SHP77 (cell line): ENCODE data around the gene NFKBIE.

Experiments used
- DNase-seq, 2 experiments: peaks; one replicate each; lab custom pipeline; 2025; lab: John Stamatoyannopoulos, UW

NFKBIE gene

DNA sequence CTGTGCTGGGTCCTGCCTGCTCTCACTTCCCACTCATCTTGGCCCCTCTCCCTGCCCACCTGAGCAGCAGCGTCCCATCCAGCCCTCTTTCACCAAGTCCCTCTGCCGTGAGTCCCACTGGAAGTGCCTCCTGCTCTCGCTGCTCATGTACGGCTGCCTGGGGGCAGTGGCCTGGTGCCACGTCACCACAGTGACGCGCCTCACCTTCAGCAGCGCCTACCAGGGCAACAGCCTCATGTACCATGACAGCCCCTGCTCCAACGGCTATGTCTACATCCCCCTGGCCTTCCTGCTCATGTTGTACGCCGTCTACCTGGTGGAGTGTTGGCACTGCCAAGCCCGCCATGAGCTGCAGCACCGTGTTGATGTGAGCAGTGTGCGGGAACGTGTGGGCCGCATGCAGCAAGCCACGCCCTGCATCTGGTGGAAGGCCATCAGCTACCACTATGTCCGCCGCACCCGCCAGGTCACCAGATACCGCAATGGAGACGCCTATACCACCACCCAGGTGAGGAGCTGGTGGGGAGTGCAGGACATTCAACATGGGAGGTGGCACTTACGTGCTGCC lies 7.7 kb upstream of the NFKBIE start:
- DNase-seq: no peak

DNA sequence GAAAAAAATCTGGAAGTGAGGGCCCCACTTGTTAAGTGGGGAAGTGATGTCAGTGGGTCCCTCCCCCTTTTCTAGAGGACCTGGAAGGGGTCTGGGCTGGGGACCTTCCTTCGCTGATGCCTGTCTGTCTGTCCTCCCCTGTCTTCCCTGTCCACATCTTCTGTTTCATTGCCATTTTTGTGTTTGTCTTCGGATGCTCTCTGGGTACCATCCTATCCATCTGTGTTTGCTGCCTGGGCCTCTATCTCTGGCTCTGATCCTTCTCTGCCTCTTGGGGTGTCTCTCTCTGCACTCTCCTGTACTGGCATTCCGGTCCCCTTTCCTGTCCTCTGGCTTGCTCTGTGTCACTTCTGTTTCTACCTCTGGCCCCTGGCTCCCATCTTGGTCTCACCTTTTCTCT lies 7.2 kb upstream of the NFKBIE start:
- DNase-seq: no peak

DNA sequence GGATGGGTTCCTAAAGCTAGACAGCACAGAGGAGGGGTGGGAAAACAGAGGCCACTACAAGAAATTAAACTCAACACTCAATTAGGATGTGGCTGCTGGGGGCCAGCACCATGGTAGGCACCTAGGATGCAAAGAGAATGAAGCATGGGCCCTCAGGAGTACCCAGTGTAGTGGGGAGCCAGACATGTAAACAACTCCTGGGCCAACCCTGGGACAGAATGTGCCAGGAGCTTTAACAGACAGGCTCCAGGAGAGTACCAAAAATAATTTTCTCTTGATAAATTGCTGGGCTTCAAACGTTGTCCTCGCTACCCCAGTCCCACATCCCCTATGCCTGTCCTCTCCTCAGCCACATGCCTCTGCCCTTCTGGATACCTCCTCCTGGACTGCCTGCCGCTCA lies 6.6 kb upstream of the NFKBIE start:
- DNase-seq: no peak

DNA sequence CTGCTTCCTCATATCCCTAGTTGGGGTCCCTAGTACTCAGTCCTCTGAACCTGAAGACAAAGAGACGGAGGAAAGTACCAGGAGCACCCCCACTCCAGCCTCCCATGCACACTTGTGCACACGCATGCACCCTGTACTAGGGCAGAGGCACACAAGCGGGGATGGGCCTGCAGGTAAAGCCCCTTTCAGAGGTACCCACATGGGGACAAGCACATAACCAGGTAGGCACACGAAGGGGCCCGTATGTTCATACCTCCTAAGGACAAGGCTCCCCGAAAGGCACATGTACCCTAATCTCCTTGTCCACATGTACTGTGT lies 6.0 kb upstream of the NFKBIE start:
- no peak for DNase-seq

DNA sequence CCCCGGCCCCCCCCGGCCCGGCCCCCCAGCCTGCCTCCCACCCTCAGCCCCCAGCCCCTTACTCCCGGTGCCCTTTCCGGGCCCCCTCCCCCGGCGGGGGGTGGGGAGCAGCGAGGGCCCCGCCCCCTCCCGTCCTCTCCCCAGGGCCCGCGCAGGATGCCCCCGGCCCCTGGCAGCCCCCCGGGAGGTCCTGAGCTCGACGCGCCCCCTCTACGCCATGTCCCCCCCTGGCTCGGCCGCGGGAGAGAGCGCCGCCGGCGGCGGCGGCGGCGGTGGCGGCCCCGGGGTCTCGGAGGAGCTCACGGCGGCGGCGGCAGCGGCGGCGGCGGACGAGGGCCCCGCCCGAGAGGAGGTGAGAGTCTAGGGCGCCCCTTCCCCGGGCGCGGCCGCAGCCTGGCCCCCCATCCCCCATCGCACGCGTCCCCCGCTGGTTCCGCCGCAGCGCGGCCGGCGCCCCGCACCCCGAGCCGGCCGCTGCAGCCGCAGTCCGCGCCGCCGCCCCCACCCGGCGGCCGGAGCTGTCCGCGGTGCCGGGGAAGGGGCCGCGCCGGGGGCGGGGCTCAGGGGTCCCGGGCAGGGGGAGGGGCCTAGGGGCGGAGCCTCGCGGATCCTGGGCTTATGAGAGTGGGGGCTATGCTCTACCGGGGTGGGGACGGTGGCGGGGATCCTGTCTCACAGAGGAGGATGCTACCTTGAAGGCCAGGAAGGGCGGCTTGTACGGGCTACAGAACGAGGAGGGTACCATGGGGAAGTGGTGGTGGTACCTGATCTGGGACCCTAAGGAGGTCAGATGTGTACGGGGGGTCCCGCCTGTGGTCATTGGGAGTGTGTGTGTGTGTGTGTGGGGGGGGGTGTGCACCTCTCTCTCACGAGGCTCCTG lies 5.4 kb upstream of the NFKBIE start:
- no peak for DNase-seq

DNA sequence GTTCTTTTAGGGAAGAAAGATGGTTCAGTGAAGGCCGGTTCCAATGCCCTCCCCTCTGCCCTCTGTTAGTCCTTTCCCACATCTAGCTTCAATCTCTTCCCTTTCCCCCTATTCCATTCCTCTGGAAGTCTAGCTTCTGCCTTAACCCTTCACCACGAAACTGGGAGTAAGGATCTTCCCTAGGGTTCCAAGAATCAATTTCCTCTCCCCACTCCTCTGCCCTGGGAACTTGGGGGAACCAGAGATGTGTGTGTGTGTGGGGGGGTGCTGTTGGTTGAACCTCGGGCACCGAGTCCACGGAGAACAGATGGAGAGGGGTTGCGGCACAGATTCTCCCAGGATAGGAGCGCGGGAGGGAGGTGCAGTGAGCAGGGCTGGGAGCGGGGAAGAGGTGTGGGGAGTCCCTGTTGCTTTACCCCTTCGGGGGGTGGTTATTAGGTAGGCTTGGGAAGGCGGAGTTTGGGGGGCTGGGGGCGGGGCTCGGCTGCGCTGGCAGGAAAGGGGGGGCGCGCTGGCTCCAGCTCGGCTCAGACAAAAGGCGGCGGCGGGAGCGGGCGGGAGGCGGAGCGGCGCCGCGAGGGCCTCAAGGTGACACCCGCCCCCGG lies 4.7 kb upstream of the NFKBIE start, which contains the start of gene TMEM151B:
TMEM151B (plus strand) TSS at position 530 of the 605 bp plus-strand sequence. CDS start 293 bp downstream, outside the sequence.
- no peak for DNase-seq

DNA sequence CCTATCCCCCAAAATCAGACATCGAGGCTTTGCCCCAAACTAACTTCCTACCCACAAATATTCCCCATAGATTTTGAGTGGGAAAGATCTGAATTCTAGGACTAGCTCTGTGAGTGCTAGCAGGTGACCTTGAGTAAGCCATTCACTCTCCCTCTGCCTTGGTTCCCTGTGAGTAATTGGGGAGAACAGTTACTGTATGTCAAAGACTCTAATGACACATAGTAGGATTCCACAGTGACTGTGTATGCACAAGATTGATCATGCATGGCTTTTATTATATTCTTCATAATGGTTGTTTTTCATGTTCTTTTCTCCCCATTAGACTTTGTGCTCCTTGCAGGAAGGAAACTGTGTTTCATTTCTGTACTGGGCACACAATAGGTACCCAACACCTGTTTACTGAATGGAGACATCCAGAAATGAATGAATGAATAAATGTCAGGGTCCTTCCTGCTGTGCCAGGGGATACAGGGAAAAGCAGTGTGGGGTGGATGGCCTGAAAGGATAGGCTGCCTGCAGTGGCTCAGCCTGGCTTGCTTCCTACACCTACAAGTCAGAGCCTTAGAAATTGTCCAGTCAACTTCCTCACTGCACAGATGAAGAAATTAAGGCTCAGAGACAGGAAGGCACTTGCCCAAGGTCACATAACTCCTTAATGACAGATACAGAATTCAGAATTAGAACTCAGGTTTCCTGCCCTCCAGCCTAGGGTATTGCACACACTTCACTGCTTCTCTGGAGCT lies 4.0 kb upstream of the NFKBIE start:
- no peak for DNase-seq

DNA sequence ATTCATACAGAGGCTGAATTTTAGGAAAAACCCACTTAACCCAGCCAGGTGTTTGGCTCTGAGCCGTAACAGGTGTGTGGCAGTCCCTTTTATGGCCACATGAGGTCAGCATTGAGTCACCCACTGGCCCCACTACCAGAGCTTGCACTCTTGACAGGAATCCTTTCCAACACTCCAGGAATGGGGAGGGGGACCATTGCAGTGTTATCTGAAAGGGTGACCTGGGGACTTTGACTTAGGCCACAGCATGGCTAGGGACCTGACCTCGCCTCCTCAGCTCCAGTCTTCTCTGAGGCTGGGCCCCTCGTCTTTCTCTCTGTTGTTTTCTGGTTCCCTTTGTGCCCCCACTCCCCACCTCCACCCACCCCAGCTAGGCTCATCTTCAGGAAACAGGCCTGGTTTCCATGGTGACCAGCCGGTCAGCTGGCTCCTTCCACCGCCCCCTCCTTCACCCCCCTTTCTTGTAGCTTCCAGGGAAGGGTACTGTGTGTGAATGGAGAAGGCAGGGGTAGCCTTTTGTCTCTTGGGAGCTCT lies 2.8 kb upstream of the NFKBIE start:
- peak; percentile 28 to 45 for DNase-seq

DNA sequence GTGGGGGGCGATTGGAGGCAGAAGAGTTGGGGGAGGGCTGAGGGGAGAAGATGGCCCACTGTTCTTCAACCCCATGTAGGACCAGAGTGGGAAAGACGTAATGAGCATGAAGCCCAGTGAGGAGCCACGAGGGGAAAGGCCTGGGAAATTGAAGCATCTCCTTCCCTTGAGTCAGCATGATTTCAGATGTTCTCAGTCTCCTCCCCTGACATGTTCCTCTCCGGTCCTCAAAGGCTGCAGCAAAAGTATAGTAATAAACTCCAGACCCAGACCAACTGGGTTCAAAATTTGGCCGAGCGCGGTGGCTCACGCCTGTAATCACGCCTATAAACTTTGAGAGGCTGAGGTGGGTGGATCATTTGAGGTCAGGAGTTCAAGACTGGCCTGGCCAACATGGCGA lies 1.9 kb upstream of the NFKBIE start:
- no peak for DNase-seq

DNA sequence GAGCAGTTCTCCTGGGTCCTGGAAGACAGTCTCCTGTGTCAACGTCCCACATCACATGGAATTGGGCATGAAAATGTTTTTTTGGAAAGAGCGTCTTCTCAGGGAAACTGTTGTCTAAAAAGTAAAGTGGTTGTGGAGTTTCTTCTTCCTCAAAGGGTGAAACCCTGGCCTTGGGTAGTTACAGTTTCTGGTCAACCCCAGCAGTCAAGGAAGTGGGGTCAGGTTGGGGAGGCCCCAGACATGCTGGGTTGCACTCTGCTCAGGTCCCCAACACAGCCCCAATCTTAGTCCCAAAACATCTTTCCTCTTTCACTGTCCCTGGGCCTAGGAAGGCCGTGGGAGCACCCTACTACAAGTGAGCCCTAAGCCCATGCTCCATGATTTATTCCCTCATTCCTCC lies 996 bp upstream of the NFKBIE start:
- DNase-seq: no peak

DNA sequence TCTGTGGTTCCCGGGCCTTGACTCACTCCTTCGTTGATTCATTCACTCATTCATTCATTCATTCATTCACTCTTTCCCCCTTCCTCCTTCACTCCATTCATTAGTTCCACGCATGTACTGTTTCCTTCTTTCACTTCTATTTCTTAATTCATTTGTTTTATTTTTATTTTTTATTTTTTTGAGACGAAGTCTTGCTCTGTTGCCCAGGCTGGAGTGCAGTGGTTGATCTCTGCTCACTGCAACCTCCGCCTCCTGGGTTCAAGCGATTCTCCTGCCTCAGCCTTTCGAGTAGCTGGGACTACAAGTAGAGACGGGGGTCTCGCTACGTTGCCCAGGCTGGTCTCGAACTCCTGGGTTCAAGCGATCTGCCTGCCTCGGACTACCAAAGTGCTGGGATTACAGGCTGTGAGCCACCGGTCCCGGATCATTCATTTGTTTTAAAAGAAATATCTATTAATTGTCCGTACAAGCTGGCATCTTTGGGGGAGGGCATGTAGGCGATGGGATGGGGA lies 427 bp upstream of the NFKBIE start:
- DNase-seq: no peak

DNA sequence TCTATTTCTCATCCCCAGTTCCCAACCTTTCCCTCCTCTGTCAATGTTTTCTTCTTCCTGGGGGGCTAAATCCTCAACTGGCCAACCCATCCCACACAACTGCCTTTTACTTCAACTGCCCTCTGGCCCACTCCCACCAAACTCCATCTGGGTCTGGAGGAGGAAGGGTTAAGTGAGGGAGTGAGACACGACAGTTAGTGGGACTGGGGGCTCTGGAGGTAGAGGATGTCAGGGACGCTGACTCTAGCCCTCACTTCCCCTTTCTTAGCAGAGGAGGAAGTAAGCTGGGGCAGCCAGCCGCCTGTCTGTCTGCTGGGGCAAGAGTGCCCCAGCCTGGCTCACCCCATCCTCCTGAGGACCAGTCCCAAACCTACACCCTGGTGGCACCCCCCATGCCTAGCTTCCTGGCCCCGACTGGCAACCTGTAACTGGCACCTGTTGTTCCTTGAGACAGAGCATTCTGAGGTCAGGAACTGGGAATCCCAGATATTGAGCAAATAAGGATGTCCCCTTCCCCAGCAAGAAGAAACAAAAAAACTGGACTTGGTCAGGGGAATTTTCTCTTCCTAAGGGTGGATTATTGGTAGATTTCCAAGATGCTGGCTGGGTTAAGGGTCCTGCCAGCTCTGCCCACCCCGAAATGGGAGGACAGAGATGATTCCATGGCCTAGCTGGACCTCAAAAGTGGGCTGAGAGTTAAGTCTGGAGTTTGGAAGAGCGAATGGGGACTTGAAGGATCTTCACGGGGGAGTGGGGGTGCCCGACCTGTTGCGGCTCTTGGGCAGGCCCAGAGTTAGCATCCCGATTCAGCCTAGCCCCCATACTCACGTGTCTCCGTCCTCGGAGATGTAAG lies 971 bp downstream of the NFKBIE start:
- DNase-seq: no peak

DNA sequence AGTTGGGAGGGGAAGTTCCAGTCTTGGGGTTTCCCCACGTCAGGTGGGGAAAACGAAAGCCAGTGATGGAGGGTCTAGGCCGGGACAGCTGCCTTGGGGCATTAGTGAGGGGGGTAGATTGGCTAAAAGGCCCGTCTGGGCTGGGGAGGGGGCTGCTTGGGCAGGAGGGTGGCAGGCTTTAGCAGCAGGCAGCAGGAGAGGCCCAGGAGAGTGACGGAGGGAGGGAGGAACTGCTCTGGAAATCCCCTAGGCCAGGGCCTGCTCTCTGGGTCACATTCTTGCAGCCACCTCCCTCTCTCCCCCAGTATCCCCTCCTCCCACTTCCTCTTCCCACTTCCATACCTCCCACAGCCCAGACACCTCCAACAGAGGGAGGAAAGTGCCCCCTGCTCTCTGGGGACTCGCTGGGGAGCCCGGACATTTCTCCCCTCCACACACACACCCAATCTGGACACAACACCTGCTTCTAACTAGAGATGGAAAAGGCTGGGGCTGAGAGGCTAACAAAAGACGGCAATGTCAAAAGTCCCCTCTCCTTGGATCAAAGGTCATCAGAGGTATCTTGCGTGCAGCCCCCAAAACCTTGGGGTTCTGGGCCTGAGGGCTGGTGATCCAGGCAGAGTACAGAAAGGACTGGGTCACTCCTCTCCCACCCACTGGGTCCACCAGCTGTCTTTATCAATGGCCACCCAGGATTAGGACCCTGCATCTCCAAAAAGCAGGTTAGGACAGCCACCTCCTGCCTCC lies 1.8 kb downstream of the NFKBIE start:
- DNase-seq: no peak

DNA sequence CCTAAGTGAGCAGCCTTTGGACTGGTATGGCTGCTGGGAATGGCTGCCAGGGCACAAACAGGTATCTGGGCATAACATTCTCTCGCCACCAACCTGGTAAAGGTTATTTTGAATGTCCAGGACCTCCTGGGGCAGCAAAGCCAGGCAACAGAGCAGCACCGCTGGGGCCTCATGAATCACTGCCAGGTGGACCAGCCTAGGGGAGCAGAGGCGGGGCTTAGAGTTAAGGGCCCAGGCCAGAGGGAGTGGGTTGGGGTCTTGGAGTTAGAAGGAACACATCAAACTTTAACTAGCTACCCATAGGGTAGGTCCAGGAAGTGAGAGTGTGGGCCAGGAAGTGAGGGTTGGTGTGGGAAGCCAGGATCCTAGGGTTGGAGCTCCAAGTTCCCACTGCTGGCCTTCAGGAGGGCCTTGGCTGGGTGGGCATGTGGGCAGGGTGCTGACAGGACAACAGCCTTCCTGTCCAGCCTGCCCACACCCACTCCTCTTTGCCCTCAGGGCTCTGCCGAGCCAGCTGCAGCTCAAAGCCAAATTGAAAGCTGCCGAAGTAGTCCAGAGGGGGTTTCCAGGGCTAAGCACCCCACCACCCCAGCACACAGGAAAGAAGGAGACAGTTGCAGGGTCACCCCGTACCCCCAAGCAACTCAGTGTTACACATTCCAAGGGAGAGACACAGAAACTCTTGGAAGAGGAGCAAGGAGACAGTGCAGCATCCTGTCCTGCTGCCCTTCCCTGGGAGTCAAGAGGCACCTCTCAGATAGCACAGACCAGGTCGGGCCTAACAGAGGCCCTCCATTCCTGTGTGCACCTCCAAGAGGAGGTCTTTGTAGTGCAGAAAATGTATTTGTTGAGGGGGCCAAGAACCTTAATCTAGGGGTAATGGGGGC lies 2.6 kb downstream of the NFKBIE start:
- no peak for DNase-seq

DNA sequence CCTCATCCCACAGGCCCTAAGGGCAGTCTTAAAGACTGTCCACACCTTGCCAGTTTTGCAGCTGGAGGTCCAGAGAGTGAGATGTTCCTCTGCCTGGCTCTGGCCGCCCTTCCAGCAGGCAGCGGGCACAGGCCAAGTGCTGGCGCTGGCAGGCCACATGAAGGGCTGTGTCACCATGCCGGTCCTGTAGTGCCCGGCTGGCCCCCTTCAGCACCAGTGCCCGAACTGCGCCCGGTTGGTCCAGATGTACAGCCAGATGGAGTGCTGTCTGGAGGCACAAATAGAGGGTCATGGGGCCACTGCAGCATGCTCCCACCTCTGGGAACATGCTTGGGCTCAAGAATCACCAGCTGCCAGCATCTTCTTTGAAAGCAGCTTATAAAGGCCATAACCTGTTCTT lies 3.8 kb downstream of the NFKBIE start:
- DNase-seq: no peak

DNA sequence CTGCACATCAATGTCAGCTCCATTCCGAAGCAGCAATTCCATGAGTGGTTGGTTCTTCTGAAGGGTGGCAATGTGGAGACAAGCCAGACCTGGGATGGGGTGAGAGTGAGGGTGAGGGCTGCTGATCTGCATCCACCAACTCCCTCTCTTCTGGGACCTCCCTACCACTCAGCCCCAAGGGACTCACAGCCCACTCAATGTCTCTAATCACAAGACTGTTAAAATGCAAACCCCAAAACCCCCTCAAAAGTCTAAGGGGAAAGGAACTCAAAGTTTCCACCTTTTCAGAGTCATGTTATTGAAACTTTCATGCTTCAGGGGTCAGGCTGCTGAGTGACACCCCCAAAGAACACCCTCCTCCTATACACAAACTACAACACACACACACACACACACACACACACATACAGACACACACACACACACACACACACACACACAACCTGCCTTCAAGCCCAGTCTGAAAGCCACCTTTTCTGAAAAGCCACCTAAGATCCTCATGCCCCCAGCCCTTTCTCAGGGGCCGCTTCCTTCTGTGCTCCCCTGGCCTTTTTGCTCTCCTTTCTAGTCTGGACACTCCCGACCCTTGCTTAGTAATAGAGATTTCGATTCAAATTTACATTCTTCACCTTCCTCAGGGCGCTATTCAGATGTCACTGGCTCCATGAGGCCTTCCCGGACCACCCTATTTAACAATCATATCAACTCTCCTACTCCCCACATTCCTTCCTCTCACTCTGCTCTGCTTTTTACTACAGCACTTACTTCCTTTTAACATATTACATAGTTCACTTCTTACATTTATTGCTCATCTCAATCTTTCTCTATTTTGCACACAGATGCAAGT lies 4.7 kb downstream of the NFKBIE start:
- no peak for DNase-seq

DNA sequence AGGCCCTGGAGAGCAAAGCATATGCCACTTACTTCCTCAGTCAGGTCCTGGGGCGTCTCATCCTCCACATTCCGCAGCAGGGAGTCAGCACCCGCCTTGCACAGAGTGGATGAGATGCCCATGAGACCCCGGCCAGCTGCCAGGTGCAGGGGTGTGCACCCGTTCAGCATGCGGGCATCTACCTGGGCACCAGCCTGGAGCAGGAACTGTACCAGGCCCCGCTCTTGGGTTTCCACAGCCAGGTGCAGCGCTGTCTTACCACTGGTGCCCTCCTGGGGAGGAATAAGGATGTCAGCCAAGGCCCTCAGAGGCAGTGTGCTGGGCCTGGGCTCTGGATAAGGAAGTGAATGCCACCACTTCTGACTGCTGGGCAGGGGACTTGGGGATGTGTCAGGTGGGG lies 5.3 kb downstream of the NFKBIE start:
- no peak for DNase-seq

DNA sequence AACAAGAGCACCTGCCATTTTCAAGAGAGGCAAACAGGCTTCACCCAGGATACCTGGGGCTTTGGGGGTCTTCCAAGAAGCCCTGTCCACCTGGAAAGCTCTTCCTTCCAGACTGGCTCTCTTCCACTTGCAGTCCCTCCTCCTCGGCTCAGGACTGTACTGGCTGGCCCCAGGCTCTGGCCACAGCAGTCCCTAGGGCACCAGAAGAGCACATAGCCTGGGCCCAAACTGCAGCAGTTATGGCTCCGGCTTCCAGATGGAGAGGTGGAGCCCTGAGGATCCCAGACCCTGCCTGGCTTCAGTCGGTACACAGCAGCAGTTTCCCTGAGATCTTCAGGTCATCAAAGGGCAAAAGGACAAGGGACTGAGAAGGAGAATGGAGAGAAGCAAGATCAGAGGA lies 6.4 kb downstream of the NFKBIE start:
- no peak for DNase-seq
